GM19023 (cell line): ENCODE data around the gene BTC.
"Not testable (repeated sequence)": the region's sequence is repeated elsewhere in the genome, so short reads cannot be mapped to it uniquely, and the experiment has no call there.

Source experiments
- ATAC-seq: cut with Tn5 transposase; IDR thresholded peaks from one replicate; pipeline ENCODE4 v1.9.1; 2021; ENCODE audit warnings: mild to moderate bottlenecking, moderate library complexity; ENCODE audit not compliant: unreplicated experiment

BTC gene, protein sequence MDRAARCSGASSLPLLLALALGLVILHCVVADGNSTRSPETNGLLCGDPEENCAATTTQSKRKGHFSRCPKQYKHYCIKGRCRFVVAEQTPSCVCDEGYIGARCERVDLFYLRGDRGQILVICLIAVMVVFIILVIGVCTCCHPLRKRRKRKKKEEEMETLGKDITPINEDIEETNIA

DNA sequence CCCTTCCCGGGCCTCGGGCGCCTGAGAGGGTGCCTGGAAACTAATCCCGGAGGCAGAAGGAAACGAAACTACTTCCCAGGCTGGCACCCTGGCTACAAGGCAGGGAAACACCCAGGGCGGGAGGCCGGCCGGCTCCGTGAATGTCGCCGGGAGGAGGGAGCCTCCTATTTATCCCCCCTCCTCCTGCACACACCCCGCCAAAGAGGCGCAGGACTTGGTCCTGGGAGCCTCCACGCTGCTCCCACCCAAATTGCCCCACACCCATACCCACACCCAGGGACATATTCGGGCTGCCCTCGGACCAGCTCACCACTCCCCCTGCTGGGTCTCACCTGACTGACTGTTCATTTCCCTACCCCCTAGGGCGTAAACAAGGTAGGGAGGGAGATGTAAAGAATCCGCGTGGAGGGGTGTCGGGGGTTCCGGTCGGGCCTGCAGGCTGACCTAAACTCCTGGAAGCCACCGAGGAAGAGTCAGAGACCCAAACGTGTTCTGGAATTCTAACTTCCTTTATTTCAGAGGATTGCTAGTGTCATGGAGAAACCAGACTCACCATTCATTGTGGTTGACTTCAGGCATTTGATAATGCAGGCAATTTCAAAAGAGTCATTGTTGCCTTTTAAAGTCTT lies at the start of gene BTC:
Gene BTC (minus strand): TSS at position 142 of the 629 bp plus-strand sequence. CDS start 198 bp downstream, outside the sequence.
- ATAC-seq = no peak

- no peak for ATAC-seq
Observed at GRCh38 chr4:74840936-74841509, 46.7 kb upstream of the BTC start.

- ATAC-seq = no peak
Observed at GRCh38 chr4:74838746-74839370, 44.5 kb upstream of the BTC start.

GRCh38 chr4:74830928-74831327 lies 36.6 kb upstream of the BTC start:
- ATAC-seq = no peak

- ATAC-seq = peak; percentile 66
Observed at GRCh38 chr4:74823194-74823593, 28.9 kb upstream of the BTC start.

DNA sequence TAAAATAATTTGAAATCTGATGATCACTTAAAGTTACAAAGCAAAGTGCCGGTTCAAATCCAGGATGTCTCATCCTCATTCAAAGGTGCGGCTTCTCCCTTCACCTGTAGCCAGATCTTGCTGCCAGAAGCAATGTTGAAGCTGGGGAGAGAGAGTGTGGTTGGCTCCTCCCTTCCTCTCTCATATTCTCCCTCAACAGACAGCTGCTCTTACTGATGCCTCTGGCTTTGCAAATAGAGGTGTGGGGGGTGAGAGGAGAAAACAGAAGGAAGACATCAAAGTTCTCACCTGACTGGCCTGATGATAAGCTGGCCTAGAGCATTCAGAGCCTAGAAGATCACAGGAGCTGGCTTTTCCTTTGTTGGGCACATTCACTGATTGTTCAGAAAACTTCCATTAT lies 28.3 kb upstream of the BTC start:
- no peak for ATAC-seq

DNA sequence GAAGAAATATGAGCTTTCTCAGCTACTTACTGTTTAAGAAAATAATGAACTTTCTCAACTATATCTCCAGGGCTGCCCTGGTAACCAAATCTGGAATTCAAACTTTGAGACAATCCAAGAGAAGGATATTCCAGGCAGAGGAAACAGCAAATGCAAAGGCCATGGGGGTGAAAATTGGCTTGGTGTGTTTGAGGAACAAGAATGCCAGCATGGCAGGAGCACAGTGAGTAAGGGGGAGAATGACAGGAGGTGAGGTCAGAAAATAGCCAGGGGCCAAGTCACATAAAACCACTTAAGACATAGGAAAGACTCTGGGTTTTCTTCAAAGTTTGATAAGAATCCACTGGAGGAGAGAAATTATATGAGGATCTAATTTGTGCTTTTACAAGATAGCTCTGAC lies 27.2 kb upstream of the BTC start:
- no peak for ATAC-seq

DNA sequence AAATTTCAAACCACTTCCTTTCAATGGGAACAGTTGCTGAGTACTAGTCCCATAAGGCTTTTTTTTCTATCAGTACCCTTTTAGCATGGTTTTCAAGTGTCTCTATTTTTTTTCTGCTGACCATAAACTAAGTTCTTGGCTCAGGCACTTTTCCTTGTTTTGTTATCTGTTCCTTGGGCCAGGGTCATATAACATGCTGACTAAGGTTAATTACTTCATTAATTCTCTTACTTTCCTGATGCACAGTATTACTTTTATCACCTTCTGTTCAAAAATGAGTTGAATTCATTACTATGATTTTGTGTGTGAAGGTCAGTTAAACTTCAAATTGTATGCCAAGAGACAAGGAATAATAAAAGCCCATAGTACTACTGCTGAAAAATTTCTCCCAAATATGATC lies 19.7 kb upstream of the BTC start:
- no peak for ATAC-seq

DNA sequence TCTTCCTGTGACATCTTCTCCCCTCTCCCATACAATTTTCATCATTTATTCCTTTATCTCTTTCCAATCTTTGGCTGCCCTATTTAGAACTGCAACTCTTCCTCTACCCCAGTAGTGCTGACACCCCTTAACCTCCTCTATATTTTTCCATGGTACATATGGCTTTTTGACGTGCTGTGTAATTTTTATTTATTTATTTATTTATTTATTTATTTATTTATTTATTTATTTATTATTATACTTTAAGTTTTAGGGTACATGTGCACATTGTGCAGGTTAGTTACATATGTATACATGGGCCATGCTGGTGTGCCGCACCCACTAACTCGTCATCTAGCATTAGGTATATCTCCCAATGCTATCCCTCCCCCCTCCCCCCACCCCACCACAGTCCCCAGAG lies 17.7 kb upstream of the BTC start:
- not testable (repeated sequence) for ATAC-seq

DNA sequence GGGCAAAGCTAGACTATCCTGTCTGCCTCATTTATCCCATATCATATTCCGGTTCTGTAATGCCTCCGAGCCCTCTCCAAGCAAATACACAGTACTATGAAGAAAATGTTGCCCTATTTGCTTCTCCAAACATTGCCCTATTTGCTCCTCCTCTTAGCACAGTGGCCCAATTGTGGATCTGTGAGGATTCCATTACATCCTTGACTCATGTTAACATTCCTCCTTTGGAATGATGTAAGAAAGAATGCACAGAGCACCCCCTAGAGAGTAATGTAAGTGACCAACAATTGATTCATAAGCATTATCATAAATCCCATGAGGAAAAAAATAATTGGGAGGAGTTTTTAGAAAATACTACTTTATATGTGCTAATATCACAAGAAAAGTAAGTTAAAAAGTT lies 11.3 kb upstream of the BTC start:
- ATAC-seq = no peak

DNA sequence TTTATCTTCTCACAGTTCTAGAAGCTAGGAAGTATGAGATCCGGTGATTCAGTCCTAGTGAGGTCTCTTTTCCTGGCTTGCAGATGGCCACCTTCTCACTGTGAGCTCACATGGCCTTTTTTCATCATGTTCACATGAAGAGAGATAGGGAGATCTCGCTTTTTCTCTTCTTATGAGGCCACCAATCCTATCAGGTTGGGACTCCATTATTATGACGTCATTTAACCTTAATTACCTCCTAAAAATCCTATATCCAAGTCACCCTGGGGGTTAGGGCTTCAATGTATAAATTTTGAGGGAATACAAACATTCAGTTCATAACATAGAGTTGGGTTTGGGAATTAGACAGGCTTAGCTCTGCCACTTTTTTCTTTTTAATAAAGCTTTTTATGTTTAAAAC lies 6.0 kb upstream of the BTC start:
- no peak for ATAC-seq

- no peak for ATAC-seq
Observed at GRCh38 chr4:74796631-74797030, 2.3 kb upstream of the BTC start.

DNA sequence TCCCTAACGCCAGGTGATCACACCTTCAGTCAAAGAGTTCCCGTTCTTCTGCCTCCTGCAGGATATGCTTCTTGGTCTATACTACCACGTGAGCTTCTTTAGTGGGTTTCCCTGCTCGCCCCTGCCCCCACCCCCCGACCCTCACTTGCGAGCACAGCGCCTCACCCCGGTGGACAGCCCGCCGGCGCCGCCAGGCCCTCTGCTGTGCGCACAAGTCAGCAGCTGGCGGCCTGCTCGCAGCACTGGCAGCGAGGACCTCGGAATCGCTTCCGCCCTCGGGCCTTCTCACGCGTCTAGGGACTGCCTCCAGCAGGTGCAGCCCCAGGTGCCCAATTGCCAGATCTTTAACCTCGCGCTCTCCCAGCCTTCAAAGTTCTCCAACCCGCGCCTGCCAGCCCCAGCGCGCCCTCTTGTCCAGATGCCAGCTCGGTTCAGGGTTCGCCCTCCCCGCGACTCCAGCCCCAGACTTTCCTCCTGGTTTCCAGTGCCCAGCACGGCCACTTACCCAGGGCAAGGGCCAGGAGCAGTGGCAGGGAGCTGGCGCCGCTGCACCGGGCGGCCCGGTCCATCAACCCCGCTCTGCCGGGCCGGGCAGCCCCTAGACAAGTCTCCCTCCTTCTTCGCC lies 454 bp downstream of the BTC start:
- no peak for ATAC-seq

DNA sequence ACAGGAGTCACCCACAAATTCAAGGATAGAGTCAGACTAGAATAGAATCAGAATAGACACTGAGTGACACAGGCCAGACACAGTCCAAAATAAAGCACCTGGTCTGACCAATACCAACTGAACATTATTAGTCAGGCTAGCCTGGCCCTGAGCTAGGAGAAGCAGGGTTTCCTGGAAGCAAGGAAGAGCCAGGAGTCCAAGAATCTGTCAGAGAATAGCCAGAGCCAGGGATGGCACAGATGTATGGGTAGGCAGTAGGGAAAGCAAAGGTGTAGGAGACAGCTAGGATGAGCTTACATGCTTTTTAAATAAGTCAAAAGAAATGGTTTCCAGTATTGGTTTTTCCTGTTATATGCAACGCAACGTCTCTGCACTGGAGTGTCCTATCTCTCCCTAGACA lies 3.7 kb downstream of the BTC start:
- no peak for ATAC-seq

- ATAC-seq = no peak
Observed at GRCh38 chr4:74789518-74789917, 4.8 kb downstream of the BTC start.

DNA sequence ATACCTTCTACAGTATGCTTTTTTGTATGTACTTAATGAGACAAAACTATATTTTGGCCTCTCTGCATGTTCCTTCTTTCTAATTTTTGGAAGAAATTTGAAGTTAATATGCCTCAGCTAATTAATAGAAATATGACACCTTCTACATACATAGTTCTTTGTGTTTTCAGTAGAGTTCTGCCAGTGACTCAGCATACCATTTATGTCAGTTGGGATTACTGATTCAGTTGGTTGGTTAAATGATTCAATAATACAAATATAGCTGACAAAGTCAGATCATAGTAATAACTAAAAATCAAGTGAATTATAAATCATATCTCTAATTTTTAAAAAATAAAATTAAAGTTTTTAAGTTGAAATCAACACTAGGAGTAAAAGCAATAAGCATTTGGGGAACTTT lies 16.8 kb downstream of the BTC start:
- ATAC-seq = no peak

DNA sequence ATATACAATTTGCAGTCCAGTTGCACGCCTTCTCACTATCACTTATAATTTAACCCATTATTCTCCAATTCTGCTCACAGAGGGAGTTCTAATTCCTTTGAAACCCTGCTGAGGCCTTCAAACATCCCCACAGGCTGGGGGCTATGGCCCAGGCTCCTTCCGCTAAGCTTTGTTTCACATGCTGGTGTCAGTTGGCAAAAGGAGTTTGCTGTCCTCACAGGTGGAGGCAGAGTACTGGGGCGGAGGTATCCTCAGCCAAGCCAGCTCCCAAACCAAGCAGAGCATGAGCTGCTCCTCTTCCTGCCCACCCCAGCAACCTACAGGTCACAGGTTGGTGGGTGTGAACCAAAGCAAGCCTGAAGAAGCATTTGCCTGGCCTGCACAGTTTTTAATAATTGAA lies 21.5 kb downstream of the BTC start:
- no peak for ATAC-seq

DNA sequence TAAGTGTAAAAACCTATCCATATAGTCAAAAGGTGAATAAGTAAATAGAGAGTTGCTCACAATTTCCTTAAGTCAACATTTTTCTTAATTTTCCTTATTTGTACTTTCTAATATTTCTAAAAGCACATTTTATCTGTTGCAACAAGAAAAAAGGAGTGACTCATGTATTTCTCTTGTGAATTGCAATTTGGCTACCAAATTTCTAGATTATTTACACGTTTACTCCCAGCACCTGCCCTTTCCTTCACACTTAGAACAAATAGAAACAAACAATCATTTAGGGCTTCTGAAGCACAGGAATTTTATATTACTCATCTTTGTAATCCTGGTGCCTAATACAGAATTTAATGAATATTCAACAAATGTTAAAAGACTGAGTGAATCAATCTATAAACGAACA lies 22.2 kb downstream of the BTC start:
- ATAC-seq = no peak

- no peak for ATAC-seq
Observed at GRCh38 chr4:74770226-74770910, 24.0 kb downstream of the BTC start.

- ATAC-seq = no peak
Observed at GRCh38 chr4:74768857-74769525, 25.3 kb downstream of the BTC start.

DNA sequence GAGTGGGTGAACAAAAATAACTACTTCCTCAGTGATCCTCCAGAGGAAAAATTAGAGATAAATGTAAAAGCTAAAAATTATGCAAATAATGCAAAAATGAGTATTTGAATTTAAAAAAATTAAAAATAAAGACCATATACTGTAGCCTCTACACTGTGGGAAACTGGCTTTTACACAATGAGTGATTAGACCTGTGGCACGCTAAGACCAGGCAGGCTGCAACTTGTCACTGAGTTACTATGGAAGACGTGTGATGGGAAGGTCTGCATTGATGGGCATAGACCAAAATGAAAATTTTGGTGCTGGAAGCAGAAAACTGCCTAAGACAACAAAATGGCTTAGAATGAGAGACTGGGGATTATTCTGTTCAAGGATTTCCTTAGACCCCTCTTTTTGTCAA lies 30.2 kb downstream of the BTC start:
- no peak for ATAC-seq
